ENCODE results near the gene ADSS2. TPM values are rescaled to one million over a fixed set of nuclear protein-coding genes. Genes with fewer than 3 reads are reported as not detected.

Gene ADSS2
- total RNA-seq, 6 donors from 2014 or later = 26.3 to 70.0 (median 40.4) TPM

DNA sequence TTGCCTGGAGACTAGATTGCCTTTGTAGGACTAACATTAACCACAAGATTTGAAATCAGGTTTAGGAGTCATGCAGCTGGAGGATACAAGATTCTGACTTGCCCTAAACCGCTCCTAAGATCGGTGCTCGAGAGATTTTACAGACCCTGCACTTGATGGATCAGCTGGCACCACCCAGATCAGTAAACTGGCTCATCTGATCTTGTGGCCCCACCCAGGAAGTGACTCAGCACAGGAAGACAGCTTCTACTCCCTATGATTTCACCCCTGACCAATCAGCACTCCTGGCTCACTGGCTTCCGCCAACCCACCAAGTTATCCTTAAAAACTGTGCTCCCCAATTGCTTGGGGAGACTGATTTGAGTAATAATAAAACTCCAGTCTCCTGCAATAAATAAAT is 8.5 kb upstream of the ADSS2 start:
- Histone ChIP-seq H3K36me3 (no peaks in the 10 kb centered on the region), H3K4me1 (peaks cover 7 to 9% (median 8%) of the 10 kb centered on the region in 4 donors), H3K9me3 (no peaks in the 10 kb centered on the region), H3K4me3 (peak overlapping the region in 1 of 4 donors; percentile 57), H3K27ac (peak overlapping the region in 3 of 4 donors; percentile 84 to 91 (median 88)), H3K27me3 (no peaks in the 10 kb centered on the region)
- ATAC-seq (ENCODE audit: low FRiP score in 2 of 2) (no peak), DNase-seq (no peak)
- TF ChIP-seq POLR2A (IDR thresholded peaks at IDR 0.05) (no peak), EP300 (IDR thresholded peaks at IDR 0.05) (no peak), POLR2AphosphoS5 (IDR thresholded peaks at IDR 0.05) (no peak)
- TF ChIP-seq, protein P1, sequence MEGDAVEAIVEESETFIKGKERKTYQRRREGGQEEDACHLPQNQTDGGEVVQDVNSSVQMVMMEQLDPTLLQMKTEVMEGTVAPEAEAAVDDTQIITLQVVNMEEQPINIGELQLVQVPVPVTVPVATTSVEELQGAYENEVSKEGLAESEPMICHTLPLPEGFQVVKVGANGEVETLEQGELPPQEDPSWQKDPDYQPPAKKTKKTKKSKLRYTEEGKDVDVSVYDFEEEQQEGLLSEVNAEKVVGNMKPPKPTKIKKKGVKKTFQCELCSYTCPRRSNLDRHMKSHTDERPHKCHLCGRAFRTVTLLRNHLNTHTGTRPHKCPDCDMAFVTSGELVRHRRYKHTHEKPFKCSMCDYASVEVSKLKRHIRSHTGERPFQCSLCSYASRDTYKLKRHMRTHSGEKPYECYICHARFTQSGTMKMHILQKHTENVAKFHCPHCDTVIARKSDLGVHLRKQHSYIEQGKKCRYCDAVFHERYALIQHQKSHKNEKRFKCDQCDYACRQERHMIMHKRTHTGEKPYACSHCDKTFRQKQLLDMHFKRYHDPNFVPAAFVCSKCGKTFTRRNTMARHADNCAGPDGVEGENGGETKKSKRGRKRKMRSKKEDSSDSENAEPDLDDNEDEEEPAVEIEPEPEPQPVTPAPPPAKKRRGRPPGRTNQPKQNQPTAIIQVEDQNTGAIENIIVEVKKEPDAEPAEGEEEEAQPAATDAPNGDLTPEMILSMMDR (IDR thresholded peaks at IDR 0.05) = no peak
- 98 to 100% methylated on average over 3 to 4 of the region's 4 CpGs for WGBS, 2 donors

DNA sequence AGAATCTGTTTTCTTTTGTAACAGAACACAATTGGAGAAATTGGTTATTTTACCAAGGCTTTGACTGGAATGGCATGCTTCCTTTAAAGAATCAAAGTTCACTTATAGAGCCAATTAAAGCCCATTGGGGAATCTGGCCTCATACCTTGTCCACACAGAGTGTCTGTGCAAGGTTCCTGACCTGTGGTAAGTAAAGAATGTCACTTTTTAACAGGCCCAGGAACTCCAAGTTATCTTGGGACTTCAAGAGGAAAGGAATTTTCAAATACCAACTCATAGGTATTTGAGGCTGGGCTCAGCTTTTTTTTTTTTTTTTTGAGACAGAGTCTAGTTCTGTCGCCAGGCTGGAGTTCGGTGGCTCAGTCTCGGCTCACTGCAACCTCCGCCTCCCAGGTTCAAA is 7.1 kb upstream of the ADSS2 start:
- DNase-seq (no peak), ATAC-seq (ENCODE audit: low FRiP score in 2 of 2) (no peak)
- Histone ChIP-seq H3K27me3 (no peaks in the 10 kb centered on the region), H3K4me1 (peaks cover 8 to 14% (median 9%) of the 10 kb centered on the region in 4 donors), H3K4me3 (no peak overlapping the region), H3K27ac (no peak overlapping the region), H3K9me3 (no peaks in the 10 kb centered on the region), H3K36me3 (no peaks in the 10 kb centered on the region)
- 87 to 95% methylated on average over 4 of the region's 4 CpGs for WGBS, 2 donors
- TF ChIP-seq, protein P1 (IDR thresholded peaks at IDR 0.05) = no peak
- TF ChIP-seq EP300 (IDR thresholded peaks at IDR 0.05) = no peak
- no peak for TF ChIP-seq POLR2AphosphoS5 (IDR thresholded peaks at IDR 0.05)
- TF ChIP-seq POLR2A (IDR thresholded peaks at IDR 0.05) = no peak

DNA sequence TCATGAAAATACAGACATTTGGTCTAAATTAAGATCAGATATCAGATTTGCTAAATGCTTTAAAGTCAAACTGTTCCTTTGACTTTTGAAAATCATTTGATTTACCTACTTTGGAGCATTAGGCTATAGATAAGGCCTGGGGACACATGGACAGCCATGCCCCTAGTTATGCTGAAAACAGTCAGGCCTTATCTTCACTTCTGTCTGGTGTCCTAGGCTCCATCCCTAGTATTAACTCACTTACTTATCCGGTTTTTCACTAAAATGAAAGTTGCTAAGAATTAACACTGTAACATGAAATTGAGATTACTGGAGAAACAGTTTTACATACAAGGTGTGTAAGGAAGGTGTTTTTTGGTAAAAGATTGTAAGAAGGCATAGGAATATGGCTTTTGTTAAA is 4.9 kb upstream of the ADSS2 start:
- ATAC-seq (ENCODE audit: low FRiP score in 2 of 2) = no peak
- 94 to 97% methylated on average over 1 of the region's 1 CpG for WGBS, 2 donors
- no peak for TF ChIP-seq EP300 (IDR thresholded peaks at IDR 0.05)
- TF ChIP-seq POLR2AphosphoS5 (IDR thresholded peaks at IDR 0.05) = no peak
- no peak for TF ChIP-seq POLR2A (IDR thresholded peaks at IDR 0.05)
- TF ChIP-seq, protein P1 (IDR thresholded peaks at IDR 0.05) = no peak

DNA sequence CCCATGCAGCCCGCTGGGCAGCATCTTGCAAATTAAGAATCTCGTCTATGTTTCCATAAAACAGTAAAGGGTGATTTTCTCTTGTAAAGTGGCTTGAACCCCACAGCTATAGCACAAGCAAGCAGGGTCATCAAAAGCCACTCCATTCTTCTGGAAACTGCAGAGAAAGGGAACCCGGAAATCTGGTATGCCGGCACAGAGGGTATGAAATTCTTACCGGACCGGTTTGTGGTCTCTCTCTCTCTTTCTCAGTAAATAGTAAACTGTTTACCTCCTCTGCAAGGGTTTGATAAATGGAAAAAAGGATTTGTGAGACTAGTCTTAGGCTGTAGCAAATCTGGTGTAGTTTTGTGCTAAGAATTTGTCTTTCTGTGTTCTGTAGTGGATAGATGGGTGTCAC is 2.7 kb upstream of the ADSS2 start:
- WGBS, 2 donors = 68 to 77% methylated on average over 6 of the region's 6 CpGs
- Histone ChIP-seq H3K36me3 (no peaks in the 10 kb centered on the region), H3K4me3 (no peak overlapping the region), H3K9me3 (no peaks in the 10 kb centered on the region), H3K27me3 (no peaks in the 10 kb centered on the region), H3K27ac (peak overlapping the region in 1 of 4 donors; percentile 29), H3K4me1 (peaks cover 12 to 19% (median 15%) of the 10 kb centered on the region in 4 donors)
- TF ChIP-seq POLR2A (IDR thresholded peaks at IDR 0.05) (no peak), EP300 (IDR thresholded peaks at IDR 0.05) (no peak), POLR2AphosphoS5 (IDR thresholded peaks at IDR 0.05) (no peak)
- TF ChIP-seq, protein P1 (IDR thresholded peaks at IDR 0.05) = no peak
- DNase-seq = no peak
- ATAC-seq (ENCODE audit: low FRiP score in 2 of 2) = no peak

More for the DNA sequence above, 4.9 kb upstream of the ADSS2 start:
- Histone ChIP-seq H3K27me3 (no peaks in the 10 kb centered on the region), H3K36me3 (no peaks in the 10 kb centered on the region), H3K4me1 (peaks cover 8 to 14% (median 13%) of the 10 kb centered on the region in 4 donors), H3K9me3 (no peaks in the 10 kb centered on the region), H3K4me3 (no peak overlapping the region), H3K27ac (no peak overlapping the region)
- DNase-seq = no peak

All from upper lobe of left lung (tissue), 6 donors.